Measurements from ENCODE around the gene BCAS3.
"Not testable (repeated sequence)": the region's sequence is repeated elsewhere in the genome, so short reads cannot be mapped to it uniquely, and the experiment has no call there.

Gene BCAS3

GRCh38 chr17:60747069-60747808 lies 69.6 kb downstream of the BCAS3 start:
- DNase-seq: no peak

- no peak for DNase-seq
Observed at GRCh38 chr17:60748204-60748603, 70.6 kb downstream of the BCAS3 start.

GRCh38 chr17:60749050-60749449 lies 71.4 kb downstream of the BCAS3 start:
- DNase-seq: no peak

GRCh38 chr17:60749708-60750107 lies 72.1 kb downstream of the BCAS3 start:
- no peak for DNase-seq

DNA sequence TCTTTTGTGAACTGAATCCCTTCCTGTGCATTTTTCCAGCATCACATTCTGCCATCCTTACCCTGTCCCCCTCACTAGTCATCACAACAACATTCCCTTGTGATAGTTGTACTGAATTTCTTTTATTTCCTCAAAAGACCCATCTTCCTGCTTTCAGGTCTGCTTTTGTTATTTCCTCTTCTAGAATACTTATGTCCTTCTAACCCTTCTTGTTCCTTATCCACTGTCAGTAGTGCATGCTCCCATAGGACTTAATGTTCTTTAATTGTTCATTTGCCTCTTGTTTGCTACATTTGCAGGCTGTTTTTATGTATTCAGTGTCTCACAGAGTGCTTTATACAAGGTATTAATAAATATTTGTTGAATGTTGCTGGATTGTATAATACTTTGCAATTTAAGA lies 73.0 kb downstream of the BCAS3 start:
- no peak for DNase-seq

DNA sequence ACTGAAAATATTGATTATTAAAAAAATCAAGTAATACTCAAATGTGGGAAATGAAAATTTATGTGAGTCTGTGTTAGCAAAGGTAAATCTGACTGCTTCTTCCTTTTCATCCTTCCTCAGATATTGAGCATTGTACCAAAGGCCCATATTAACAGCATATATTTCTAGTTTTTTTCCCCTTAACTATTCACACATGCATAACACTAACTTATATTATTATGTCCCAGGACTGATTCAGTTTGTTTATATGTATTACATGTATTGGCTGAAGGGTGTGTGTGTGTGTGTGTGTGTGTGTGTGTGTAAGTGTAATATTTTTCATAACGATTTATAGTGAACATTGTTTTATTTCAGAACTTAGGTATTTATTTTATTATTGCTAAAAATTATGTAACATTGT lies 74.2 kb downstream of the BCAS3 start:
- DNase-seq: no peak

DNA sequence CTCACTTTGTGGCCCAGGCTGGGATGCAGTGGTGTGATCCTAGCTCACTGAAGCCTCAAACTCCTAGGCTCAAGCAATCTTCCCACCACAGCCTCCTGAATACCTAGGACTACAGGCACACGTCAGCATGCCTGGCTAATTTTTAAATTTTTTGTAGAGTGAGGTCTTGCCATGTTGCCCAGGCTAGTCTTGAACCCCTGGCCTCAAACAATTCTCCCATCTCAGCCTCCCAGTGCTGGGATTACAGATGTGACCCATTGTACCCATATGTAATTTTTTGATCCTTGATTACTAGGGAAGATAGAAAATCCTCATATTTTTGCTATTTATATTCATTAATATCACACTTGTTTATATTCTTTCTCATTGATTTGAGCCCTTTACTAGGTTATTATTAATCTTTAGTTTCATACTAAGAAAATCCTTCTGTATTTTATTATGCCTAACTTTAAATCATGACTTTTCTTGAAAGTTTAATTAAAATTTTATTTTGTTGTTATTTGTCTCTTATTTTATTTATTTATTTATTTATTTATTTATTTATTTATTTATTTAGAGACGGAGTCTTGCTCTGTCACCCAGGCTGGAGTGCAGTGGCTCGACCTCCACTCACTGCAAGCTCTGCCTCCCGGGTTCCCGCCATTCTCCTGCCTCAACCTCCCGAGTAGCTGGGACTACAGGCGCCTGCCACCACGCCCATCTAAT lies 75.4 kb downstream of the BCAS3 start:
- no peak for DNase-seq

DNA sequence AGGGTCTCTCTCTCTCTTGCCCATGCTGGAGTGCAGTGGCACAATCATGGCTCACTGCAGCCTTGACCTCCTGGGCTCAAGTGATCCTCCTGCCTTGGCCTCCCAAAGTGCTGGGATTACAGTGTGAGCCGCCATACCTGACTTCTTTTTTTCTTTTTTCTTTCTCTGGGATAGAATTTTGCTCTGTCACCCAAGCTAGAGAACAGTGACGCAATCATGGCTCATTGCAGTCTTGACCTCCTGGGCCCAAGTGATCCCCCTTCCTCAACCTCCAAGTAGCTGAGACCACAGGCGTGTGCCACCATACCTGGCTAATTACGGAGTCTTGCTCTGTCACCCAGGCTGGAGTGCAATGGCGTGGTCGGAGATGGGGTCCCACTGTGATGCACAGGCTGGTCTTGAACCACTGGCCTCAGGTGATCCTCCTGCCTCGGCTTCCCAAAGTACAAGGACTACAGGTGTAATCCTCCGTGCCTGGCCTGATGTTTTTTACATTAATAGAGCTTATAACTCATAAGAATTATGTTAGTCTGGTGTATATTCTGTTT lies 76.5 kb downstream of the BCAS3 start:
- no peak for DNase-seq

- not testable (repeated sequence) for DNase-seq
Observed at GRCh38 chr17:60756798-60757197, 79.1 kb downstream of the BCAS3 start.

- DNase-seq: no peak
Observed at GRCh38 chr17:60757437-60757836, 79.8 kb downstream of the BCAS3 start.

DNA sequence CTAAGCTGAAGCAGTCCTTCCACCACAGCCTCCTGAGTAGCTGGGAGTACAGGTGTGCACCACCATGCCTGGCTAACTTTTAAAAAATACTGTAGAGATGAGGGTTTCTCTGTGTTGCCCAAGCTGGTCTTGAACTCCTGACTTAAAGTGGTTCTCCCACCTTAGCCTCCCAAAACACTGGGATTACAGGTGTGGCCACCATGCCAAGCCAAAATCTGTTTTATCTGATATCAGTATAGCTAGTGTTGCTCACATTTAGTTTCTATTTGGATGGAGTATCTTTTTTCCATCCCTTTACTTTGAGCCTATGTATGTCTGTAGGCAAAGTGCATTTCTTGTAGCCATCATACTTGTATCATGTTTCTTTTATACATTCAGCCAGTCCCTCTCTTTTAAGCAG lies 82.1 kb downstream of the BCAS3 start:
- no peak for DNase-seq

- not testable (repeated sequence) for DNase-seq
Observed at GRCh38 chr17:60761301-60761700, 83.7 kb downstream of the BCAS3 start.

- DNase-seq: no peak
Observed at GRCh38 chr17:60766778-60767190, 89.1 kb downstream of the BCAS3 start.

DNA sequence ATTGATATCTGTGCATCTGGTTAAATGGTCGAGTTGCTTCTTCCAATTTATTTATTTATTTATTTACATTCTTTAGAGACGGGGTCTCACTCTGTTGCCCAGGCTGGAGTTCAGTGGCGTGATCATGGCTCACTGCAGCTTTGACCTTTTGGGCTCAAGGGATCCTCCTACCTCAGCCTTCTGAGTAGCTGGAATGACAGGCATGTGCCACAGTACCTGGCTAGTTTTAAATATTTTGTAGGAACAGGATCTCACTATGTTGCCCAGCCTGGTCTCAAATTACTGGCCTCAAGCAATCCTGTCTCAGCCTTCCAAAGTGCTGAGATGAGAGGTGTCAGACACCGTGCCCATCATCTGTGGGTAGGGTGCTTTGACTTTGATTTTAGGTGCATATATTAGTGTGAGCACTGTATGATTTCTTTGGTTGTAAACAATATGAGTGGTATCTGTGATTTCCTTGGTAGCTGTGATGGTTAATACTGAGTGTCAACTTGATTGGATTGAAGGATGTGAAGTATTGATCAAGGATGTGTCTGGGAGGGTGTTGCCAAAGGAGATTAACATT lies 90.2 kb downstream of the BCAS3 start:
- DNase-seq: no peak

- no peak for DNase-seq
Observed at GRCh38 chr17:60769327-60769726, 91.7 kb downstream of the BCAS3 start.

DNA sequence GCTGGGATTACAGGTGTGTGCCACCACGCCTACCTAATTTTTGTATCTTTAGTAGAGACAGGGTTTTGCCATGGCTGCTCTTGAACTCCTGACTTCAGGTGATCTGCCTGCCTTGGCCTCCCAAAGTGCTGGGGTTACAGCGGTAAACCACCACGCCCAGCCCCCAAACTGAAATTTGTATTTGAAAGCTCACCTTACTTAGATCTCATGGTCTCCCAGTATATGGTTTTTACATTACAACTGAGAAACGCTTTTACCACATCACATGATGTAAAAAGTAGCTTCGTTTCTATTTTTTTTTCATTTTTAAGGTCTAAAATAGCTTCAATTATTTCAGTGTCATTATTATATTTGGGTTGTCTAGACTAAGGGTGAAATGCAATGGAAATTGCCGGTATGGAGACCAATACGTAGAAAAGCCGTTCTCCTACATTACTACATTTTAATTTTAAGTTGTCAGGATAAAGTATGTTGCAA lies 93.3 kb downstream of the BCAS3 start:
- no peak for DNase-seq

GRCh38 chr17:60771621-60772020 lies 94.0 kb downstream of the BCAS3 start:
- not testable (repeated sequence) for DNase-seq

DNA sequence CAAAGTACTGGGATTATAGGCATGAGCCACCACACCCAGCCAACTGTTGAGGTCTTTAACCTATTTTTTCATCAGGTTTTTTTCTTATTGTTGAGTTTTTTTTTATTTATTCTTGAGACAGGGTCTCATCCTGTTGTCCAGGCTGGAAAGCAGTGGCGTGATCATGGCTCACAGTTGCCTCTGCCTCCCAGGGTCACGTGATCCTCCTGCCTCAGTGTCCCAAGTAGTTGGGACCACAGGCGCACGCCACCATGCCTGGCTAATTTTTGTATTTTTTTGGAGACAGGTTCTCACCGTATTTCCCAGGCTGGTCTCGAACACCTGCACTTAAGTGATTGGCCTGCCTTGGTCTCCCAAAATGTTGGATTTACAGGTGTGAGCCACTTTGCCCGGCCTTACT lies 95.9 kb downstream of the BCAS3 start:
- no peak for DNase-seq

DNA sequence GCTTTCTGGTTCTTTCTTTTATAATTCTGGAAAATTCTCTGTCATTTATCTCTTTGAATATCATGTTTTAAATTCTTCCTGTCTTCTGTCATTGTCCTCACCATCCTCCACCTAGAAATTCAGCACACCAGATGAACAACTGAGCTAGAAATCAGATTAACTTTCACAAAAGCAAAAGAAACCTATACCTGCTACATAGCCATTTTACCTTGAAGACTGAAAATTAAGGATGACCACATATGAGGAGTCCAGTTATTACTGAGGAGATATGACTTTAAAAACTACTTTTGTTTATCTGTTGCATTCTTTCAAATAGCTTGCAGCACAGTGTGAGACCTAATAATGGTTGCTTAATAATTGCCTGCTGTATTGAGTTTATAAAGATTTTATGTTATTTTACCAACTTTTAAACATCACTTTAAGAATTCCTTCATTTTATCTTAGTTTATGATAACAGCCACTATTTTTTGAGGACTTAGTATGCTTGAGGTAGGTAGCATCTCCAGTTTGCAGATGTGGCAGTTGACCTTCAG lies 104.3 kb downstream of the BCAS3 start:
- DNase-seq: no peak

DNA sequence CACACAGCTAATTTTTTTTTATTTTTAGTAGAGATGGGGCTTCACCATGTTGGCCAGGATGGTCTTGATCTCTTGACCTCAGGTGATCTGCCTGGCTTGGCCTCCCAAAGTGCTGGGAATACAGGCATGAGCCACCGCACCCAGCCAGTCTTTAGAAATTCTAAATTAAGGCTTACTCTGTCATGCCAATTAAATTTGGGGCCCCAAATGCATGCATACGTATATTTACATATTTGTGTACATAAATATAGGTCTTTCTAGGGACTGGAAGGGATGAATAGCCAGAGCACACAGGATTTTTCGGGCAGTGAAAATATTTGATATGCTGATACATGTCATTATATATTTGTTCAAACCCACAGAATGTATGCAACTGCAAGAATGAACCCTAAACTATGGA lies 105.1 kb downstream of the BCAS3 start:
- DNase-seq: no peak

GRCh38 chr17:60790205-60790604 lies 112.6 kb downstream of the BCAS3 start:
- no peak for DNase-seq

GRCh38 chr17:60792250-60792898 lies 114.7 kb downstream of the BCAS3 start:
- no peak for DNase-seq

DNA sequence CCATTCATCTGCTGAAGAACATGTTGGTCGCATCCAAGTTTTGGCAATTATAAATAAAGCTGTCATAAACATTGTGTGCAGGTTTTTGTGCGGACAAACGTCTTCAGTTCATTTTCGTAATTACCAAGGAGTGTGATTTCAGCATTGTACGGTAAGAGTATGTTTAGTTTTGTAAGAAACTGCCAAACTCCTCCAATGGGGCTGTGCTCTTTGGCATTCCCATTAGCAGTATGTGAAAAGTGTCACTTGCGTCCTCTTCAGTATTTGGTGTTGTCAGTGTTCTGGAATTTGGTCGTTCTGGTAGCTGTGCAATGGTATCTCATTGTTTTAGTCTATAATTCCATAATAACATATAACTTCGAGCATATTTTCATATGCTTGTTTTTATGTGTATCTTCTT lies 120.9 kb downstream of the BCAS3 start:
- no peak for DNase-seq

Measured in NCI-H526 (cell line).